ENCODE data around the gene SLC39A13.

The SLC39A13 gene

DNA sequence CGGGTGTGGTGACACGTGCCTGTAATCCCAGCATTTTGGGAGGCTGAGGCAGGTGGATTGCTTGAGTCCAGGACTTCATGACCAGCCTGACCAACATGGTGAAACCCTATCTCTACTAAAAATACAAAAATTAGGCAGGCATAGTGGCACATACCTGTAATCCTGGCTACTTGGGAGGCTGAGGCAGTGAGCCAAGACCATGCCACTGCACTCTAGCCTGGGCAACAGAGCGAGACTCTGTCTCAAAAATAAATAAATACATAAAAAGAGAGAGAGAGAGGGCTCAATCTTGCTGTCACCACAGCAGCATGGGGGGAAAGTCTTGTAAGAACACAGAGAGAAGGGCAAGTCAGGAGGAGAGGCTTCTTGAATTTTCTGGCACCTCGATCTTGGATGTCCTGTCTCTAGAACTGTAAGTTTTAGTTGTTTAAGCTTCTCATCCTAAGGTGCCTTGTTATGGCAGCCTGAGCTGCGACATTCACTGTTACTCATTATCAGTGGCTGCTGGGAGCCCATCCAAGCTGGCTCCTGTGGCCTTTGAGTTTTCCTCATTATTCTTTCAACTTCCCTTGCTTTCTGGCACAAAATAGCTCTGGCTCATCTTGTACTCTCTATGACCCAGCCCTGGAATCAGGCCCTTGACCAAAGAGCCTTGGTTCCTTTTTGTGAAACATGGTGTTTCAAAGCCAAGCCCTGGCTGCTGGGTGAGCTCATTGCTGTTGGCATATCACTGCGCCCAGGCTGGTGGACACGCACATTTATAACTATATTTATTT, 25.8 kb downstream of the SLC39A13 start:
- TF ChIP-seq POLR2AphosphoS5 (IDR thresholded peaks at IDR 0.05; ENCODE audit: low read depth, low read length) (no peak), FOXP2 (optimal IDR thresholded peaks at IDR 0.05; ENCODE audit: borderline replicate concordance, extremely low read depth, extremely low read length, insufficient read depth) (no peak), TAF1 (IDR thresholded peaks at IDR 0.05; ENCODE audit: borderline replicate concordance, insufficient read depth, low read length) (no peak), SIN3A (IDR thresholded peaks at IDR 0.05; ENCODE audit: borderline replicate concordance, insufficient read depth, low read length) (no peak)
- TF ChIP-seq, protein P1, sequence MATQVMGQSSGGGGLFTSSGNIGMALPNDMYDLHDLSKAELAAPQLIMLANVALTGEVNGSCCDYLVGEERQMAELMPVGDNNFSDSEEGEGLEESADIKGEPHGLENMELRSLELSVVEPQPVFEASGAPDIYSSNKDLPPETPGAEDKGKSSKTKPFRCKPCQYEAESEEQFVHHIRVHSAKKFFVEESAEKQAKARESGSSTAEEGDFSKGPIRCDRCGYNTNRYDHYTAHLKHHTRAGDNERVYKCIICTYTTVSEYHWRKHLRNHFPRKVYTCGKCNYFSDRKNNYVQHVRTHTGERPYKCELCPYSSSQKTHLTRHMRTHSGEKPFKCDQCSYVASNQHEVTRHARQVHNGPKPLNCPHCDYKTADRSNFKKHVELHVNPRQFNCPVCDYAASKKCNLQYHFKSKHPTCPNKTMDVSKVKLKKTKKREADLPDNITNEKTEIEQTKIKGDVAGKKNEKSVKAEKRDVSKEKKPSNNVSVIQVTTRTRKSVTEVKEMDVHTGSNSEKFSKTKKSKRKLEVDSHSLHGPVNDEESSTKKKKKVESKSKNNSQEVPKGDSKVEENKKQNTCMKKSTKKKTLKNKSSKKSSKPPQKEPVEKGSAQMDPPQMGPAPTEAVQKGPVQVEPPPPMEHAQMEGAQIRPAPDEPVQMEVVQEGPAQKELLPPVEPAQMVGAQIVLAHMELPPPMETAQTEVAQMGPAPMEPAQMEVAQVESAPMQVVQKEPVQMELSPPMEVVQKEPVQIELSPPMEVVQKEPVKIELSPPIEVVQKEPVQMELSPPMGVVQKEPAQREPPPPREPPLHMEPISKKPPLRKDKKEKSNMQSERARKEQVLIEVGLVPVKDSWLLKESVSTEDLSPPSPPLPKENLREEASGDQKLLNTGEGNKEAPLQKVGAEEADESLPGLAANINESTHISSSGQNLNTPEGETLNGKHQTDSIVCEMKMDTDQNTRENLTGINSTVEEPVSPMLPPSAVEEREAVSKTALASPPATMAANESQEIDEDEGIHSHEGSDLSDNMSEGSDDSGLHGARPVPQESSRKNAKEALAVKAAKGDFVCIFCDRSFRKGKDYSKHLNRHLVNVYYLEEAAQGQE (IDR thresholded peaks at IDR 0.05; ENCODE audit: insufficient read depth in 1 of 2, low read depth in 2 of 2, low read length in 2 of 2) = no peak

DNA sequence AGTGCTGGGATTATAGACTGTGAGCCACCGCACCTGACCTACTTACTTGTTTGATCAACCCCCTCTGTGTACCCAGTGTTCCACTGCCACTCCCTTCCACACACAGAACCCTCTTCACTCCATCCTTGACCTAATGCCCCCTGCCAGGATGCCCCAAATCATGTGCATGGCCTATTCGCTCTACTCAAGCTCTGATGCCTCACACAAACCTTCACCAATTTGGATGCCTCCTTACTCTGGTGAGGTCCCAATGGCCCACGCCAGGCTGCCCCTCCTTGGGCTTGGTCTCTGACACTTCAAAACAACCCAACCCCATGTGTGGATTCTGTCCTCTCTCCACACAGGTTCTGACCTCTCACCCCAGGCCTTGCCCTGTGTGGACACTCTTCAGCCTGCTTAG, 27.3 kb downstream of the SLC39A13 start:
- TF ChIP-seq, protein P1 (IDR thresholded peaks at IDR 0.05; ENCODE audit: insufficient read depth in 1 of 2, low read depth in 2 of 2, low read length in 2 of 2) = no peak
- TF ChIP-seq POLR2AphosphoS5 (IDR thresholded peaks at IDR 0.05; ENCODE audit: low read depth, low read length) (no peak), TAF1 (IDR thresholded peaks at IDR 0.05; ENCODE audit: borderline replicate concordance, insufficient read depth, low read length) (no peak)

DNA sequence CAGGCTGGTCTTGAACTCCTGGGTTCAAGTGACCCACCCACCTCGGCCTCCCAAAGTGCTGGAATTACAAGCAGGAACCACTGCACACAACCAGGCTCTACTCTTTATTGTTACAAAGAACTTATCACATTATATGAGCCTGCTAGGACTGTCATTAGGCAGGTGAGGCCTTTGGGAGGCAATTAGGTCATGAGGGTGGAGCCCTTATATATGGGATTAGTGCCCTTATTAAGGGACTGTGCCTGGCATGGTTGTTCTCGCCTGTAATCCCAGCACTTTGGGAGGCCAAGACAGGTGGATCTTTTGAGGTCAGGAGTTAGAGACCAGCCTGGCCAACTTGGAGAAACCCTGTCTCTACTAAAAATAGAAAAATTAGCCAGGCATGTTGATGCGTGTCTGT, 28.3 kb downstream of the SLC39A13 start:
- TF ChIP-seq SIN3A (IDR thresholded peaks at IDR 0.05; ENCODE audit: borderline replicate concordance, insufficient read depth, low read length) = no peak
- TF ChIP-seq TAF1 (IDR thresholded peaks at IDR 0.05; ENCODE audit: borderline replicate concordance, insufficient read depth, low read length) = no peak
- TF ChIP-seq FOXP2 (optimal IDR thresholded peaks at IDR 0.05; ENCODE audit: borderline replicate concordance, extremely low read depth, extremely low read length, insufficient read depth) = no peak
- no peak for TF ChIP-seq POLR2AphosphoS5 (IDR thresholded peaks at IDR 0.05; ENCODE audit: low read depth, low read length)
- TF ChIP-seq, protein P1 (IDR thresholded peaks at IDR 0.05; ENCODE audit: insufficient read depth in 1 of 2, low read depth in 2 of 2, low read length in 2 of 2) = no peak

DNA sequence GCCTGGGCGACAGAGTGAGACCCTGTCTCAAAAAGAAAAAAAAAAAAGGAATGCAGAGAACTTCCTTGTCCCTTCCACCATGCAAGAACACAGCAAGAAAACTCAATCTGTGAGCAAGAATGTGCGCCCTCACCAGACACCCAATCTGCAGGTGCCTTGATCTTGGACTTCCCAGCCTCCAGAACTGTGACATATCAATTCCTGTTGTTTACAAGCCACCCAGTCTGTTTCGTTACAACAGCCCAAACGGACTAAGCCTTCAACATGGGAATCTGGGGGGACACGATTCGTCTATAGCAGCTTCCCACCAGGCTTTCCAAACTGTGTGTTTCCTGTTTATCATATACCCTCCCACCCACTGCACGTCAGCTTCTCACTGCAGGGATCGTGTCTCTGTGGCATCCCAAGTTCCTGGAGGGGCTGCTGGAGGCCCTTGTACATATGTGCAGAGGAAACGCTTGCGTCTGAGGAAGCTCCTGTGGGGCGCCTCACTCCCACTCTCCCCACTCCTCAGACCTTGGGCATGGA, 28.9 kb downstream of the SLC39A13 start:
- no peak for TF ChIP-seq POLR2AphosphoS5 (IDR thresholded peaks at IDR 0.05; ENCODE audit: low read depth, low read length)
- TF ChIP-seq TAF1 (IDR thresholded peaks at IDR 0.05; ENCODE audit: borderline replicate concordance, insufficient read depth, low read length) = no peak
- no peak for TF ChIP-seq FOXP2 (optimal IDR thresholded peaks at IDR 0.05; ENCODE audit: borderline replicate concordance, extremely low read depth, extremely low read length, insufficient read depth)
- no peak for TF ChIP-seq SIN3A (IDR thresholded peaks at IDR 0.05; ENCODE audit: borderline replicate concordance, insufficient read depth, low read length)
- TF ChIP-seq, protein P1 (IDR thresholded peaks at IDR 0.05; ENCODE audit: insufficient read depth in 1 of 2, low read depth in 2 of 2, low read length in 2 of 2) = no peak

All from PFSK-1 (cell line).